Stomach (tissue), 9 donors: ENCODE data around the gene PCAT6. TPM values are rescaled to one million over a fixed set of nuclear protein-coding genes. Genes with fewer than 3 reads are reported as not detected.

ENCODE experiments used
- DNase-seq, 2 donors: peaks; one replicate each; pipeline versions ENCODE4 v3.0.0 to v3.0.0-alpha.2; 2013 to 2019
- H3K27ac ChIP-seq, 5 donors: fragments of 200-600 bp in 4 of 5; sonication (generic) in 4 of 5; one replicate each; pipeline ENCODE4 v1.5.1; 2013 to 2019; ENCODE audit warnings: mild to moderate bottlenecking in 1 of 5, moderate library complexity in 1 of 5
- H3K27me3 ChIP-seq, 3 donors: fragments of 200-600 bp; sonication (generic); one replicate each; pipeline ENCODE4 v1.5.1; 2017 to 2019; ENCODE audit warnings: mixed run types in 1 of 3
- H3K36me3 ChIP-seq, 4 donors: fragments of 200-600 bp; sonication (generic); 1 replicate in 3 of 4; 2 replicates in 1 of 4; pipeline ENCODE4 v1.5.1; 2016 to 2019
- H3K4me1 ChIP-seq, 4 donors: fragments of 200-600 bp; sonication (generic); one replicate each; pipeline ENCODE4 v1.5.1; 2016 to 2019
- H3K4me3 ChIP-seq, 4 donors: fragments of 200-600 bp; sonication (generic) in 3 of 4; one replicate each; pipeline ENCODE4 v1.5.1; 2016 to 2019; ENCODE audit warnings: mild to moderate bottlenecking in 1 of 4
- H3K9me3 ChIP-seq, 4 donors: fragments of 200-600 bp; sonication (generic); one replicate each; pipeline ENCODE4 v1.5.1; 2016 to 2019
- CTCF ChIP-seq, 7 experiments: fragments of 450-650 bp in 4 of 7; fragments of 200-600 bp in 3 of 7; sonication (generic) in 3 of 7; IDR thresholded peaks; one replicate each; pipeline ENCODE4 v1.5.1; 2016 to 2019; ENCODE audit warnings: antibody characterized with exemption in 7 of 7, control low read depth in 2 of 7, mild to moderate bottlenecking in 1 of 7
- EP300 ChIP-seq: sonication (generic); formaldehyde crosslinking; IDR thresholded peaks from one replicate; pipeline ENCODE4 v1.6.1; 2017; ENCODE audit warnings: antibody characterized with exemption
- POLR2A ChIP-seq, 4 donors: fragments of 450-650 bp; IDR thresholded peaks; one replicate each; pipeline ENCODE4 v1.6.1; 2016; ENCODE audit warnings: antibody characterized with exemption in 4 of 4, control low read depth in 2 of 4, mild to moderate bottlenecking in 1 of 4, moderate library complexity in 1 of 4
- POLR2AphosphoS5 ChIP-seq, 3 donors: sonication (generic); formaldehyde crosslinking; IDR thresholded peaks; one replicate each; pipeline ENCODE4 v1.6.1; 2016; ENCODE audit warnings: antibody characterized with exemption in 3 of 3
- WGBS, 5 donors: extraction: QIAGEN DNeasy Blood & Tissue Kit in 3 of 5; methylation state at CpG; one replicate each; pipeline versions ENCODE4 v1.1.5 to v1.1.7; 2013 to 2018; 5-methylcytosine and 5-hydroxymethylcytosine counted together
- intact Hi-C: fragments of 100-400 bp; cut with DNase I; formaldehyde crosslinking; loops from one replicate; pipeline ENCODE4 v1.15.1; 2023; ENCODE audit warnings: low total_unique reads
- polyA plus RNA-seq, 3 donors: library from polyadenylated mRNA; stranded (reverse); fragments of 200-250 nt; gene quantifications; one replicate each; pipeline ENCODE4 v1.2.3, GENCODE V29; 2013
- total RNA-seq, 5 donors: library from RNA; depleted of rRNA; stranded (reverse); fragments of >200 nt; gene quantifications; one replicate each; pipeline versions ENCODE4 v1.1.0 to v1.2.3, GENCODE V29; 2014 to 2016
- donor health status: healthy with polysubstance abuse.
- donor health status: Bipolar disorder and iron deficiency.
- donor health status: healthy.

Gene PCAT6
- total and polyA plus RNA-seq, 8 donors: 1.2 to 3.9 (median 2.7) TPM; not detected in 5

- Histone ChIP-seq H3K27ac (peak within 1 kb of the TSS; percentile 85 to 96 (median 87)), H3K36me3 (no peaks in the 10 kb centered on the region), H3K9me3 (no peaks in the 10 kb centered on the region), H3K4me3 (peak within 1 kb of the TSS; percentile 85 to 99 (median 92)), H3K27me3 (no peaks in the 10 kb centered on the region), H3K4me1 (peaks cover 21 to 74% (median 61%) of the 10 kb centered on the region in 4 donors)
- no peak for TF ChIP-seq EP300
- TF ChIP-seq POLR2AphosphoS5 (IDR thresholded peaks at IDR 0.05): peak; percentile 67 to 93 (median 93)
- TF ChIP-seq POLR2A (IDR thresholded peaks at IDR 0.05): peak in 1 of 4 donors; percentile 32
- TF ChIP-seq CTCF (IDR thresholded peaks at IDR 0.05): no peak
- intact Hi-C loops: no loop called here
- DNase-seq: peak; percentile 77 to 91
- WGBS, 5 donors: 0 to 1% (median 1%) methylated on average over 37 to 84 of the region's 84 CpGs
These were observed 2.6 kb upstream of the PCAT6 start, which contains the start of gene KDM5B for GRCh38 chr1:202807926-202808757. KDM5B (minus strand) TSS chr1:202808421; CDS start chr1:202808305, 116 bp downstream.

GRCh38 chr1:202809597-202810159 lies 1.1 kb upstream of the PCAT6 start:
- TF ChIP-seq CTCF (IDR thresholded peaks at IDR 0.05) (no peak), EP300 (no peak), POLR2AphosphoS5 (IDR thresholded peaks at IDR 0.05) (no peak), POLR2A (IDR thresholded peaks at IDR 0.05) (no peak)
- H3K27ac ChIP-seq: peak overlapping the region in 4 of 5 donors; percentile 71 to 89 (median 88)
- H3K9me3 ChIP-seq: no peaks in the 10 kb centered on the region
- DNase-seq: no peak
- peaks cover 21 to 59% (median 50%) of the 10 kb centered on the region in 4 donors for H3K4me1 ChIP-seq
- no peaks in the 10 kb centered on the region for H3K27me3 ChIP-seq
- WGBS, 5 donors: 54 to 70% (median 62%) methylated on average over 14 to 15 of the region's 15 CpGs
- intact Hi-C loops: no loop called here
- H3K36me3 ChIP-seq: no peaks in the 10 kb centered on the region
- peak overlapping the region; percentile 66 to 86 (median 80) for H3K4me3 ChIP-seq

- H3K36me3 ChIP-seq: no peaks in the 10 kb centered on the region
- H3K27ac ChIP-seq: peak overlapping the region; percentile 71 to 89 (median 88)
- H3K4me3 ChIP-seq: peak overlapping the region; percentile 66 to 86 (median 80)
- H3K4me1 ChIP-seq: peaks cover 21 to 54% (median 48%) of the 10 kb centered on the region in 4 donors
- no peaks in the 10 kb centered on the region for H3K27me3 ChIP-seq
- TF ChIP-seq POLR2A (IDR thresholded peaks at IDR 0.05): no peak
- intact Hi-C loops: no loop called here
- H3K9me3 ChIP-seq: no peaks in the 10 kb centered on the region
- no peak for DNase-seq
- 3 to 8% (median 5%) methylated on average over 13 of the region's 13 CpGs for WGBS, 5 donors
These were observed 550 bp upstream of the PCAT6 start for GRCh38 chr1:202810193-202810614.

GRCh38 chr1:202811296-202812175 lies 782 bp downstream of the PCAT6 start:
- peak overlapping the region; percentile 71 to 89 (median 88) for H3K27ac ChIP-seq
- intact Hi-C loops: no loop called here
- 6 to 14% (median 8%) methylated on average over 28 to 43 of the region's 43 CpGs for WGBS, 5 donors
- TF ChIP-seq POLR2AphosphoS5 (IDR thresholded peaks at IDR 0.05) (no peak), CTCF (IDR thresholded peaks at IDR 0.05) (no peak), POLR2A (IDR thresholded peaks at IDR 0.05) (no peak), EP300 (no peak)
- no peaks in the 10 kb centered on the region for H3K27me3 ChIP-seq
- DNase-seq: peak in 1 of 2 donors; percentile 76
- no peaks in the 10 kb centered on the region for H3K9me3 ChIP-seq
- H3K4me3 ChIP-seq: peak overlapping the region; percentile 66 to 86 (median 80)
- no peaks in the 10 kb centered on the region for H3K36me3 ChIP-seq
- H3K4me1 ChIP-seq: peaks cover 9 to 43% (median 37%) of the 10 kb centered on the region in 4 donors
